IMR-90 (cell line): Measurements from ENCODE around the gene CUL4A. TPM values are rescaled to one million over a fixed set of nuclear protein-coding genes. Genes with fewer than 3 reads are reported as not detected.

ENCODE experiments used
- ATAC-seq: fragments of 200-7000 bp; cut with Tn5 transposase; 2 replicates; pipeline ENCODE4 v1.9.1; 2020; ENCODE audit warnings: low read depth, mild to moderate bottlenecking, moderate library complexity
- BruUV-seq: library from RNA; stranded (reverse); fragments of 400-500 nt; replicated peaks from 2 replicates; lab custom pipeline; 2021; lab: Mats Ljungman, UMichigan
- CTCF ChIA-PET: fragments of 300-600 bp; formaldehyde crosslinking; extraction: SDS; loops from one replicate; lab custom pipeline; 2021; ENCODE audit warnings: antibody characterized with exemption; lab: Yijun Ruan, JAX
- POLR2A ChIA-PET: fragments of 300-600 bp; sonication (Branson Sonifier 250); formaldehyde crosslinking; loops from one replicate; lab custom pipeline; 2022; ENCODE audit warnings: antibody characterized with exemption; ENCODE audit not compliant: unreplicated experiment; lab: Charles Lee
- DNase-seq: peaks from one replicate; pipeline ENCODE4 v3.0.0; 2013
- H2AFZ ChIP-seq: replicated peaks from 2 replicates; pipeline ENCODE3; 2013; ENCODE audit warnings: low read length, mild to moderate bottlenecking; ENCODE audit not compliant: poor library complexity
- H2AK5ac ChIP-seq: 2 replicates; pipeline ENCODE4 v1.6.1; 2013; ENCODE audit warnings: low read depth, low read length, inconsistent platforms
- H2AK9ac ChIP-seq: replicated peaks from 2 replicates; pipeline ENCODE3; 2013; ENCODE audit warnings: mild to moderate bottlenecking, low read depth, low read length, moderate library complexity; ENCODE audit not compliant: poor library complexity
- H2BK120ac ChIP-seq: 2 replicates; pipeline ENCODE4 v1.6.1; 2013; ENCODE audit warnings: low read depth, low read length, inconsistent platforms
- H2BK15ac ChIP-seq: 3 replicates; pipeline ENCODE4 v1.6.1; 2013; ENCODE audit warnings: low read depth, low read length, inconsistent platforms
- H2BK20ac ChIP-seq: 2 replicates; pipeline ENCODE4 v1.6.1; 2013; ENCODE audit warnings: low read depth, mild to moderate bottlenecking, inconsistent platforms, low read length, moderate library complexity
- H2BK5ac ChIP-seq: 2 replicates; pipeline ENCODE4 v1.6.1; 2013; ENCODE audit warnings: mild to moderate bottlenecking, low read depth, low read length, inconsistent platforms; ENCODE audit not compliant: poor library complexity, severe bottlenecking
- H3K14ac ChIP-seq: replicated peaks from 2 replicates; pipeline ENCODE4 v1.6.1; 2013; ENCODE audit warnings: low read depth, low read length, inconsistent platforms
- H3K18ac ChIP-seq: 2 replicates; pipeline ENCODE4 v1.6.1; 2013; ENCODE audit warnings: low read depth, low read length, control low read depth
- H3K23ac ChIP-seq: 2 replicates; pipeline ENCODE4 v1.6.1; 2013; ENCODE audit warnings: low read depth, low read length, inconsistent platforms
- H3K27ac ChIP-seq: 2 replicates; pipeline ENCODE4 v1.5.1; 2013; ENCODE audit warnings: mild to moderate bottlenecking, control low read depth, low read length; ENCODE audit not compliant: insufficient read depth
- H3K27me3 ChIP-seq: 2 replicates; pipeline ENCODE4 v1.6.1; 2013; ENCODE audit warnings: low read length; ENCODE audit not compliant: control insufficient read depth, insufficient read depth
- H3K36me3 ChIP-seq: 2 replicates; pipeline ENCODE4 v1.6.1; 2013; ENCODE audit warnings: low read length, mixed read lengths; ENCODE audit not compliant: control insufficient read depth, insufficient read depth
- H3K4ac ChIP-seq: 2 replicates; pipeline ENCODE4 v1.6.1; 2013; ENCODE audit warnings: low read depth, low read length, inconsistent platforms
- H3K4me1 ChIP-seq: 2 replicates; pipeline ENCODE4 v1.6.1; 2013; ENCODE audit warnings: low read length, mixed read lengths; ENCODE audit not compliant: control insufficient read depth, insufficient read depth
- H3K4me2 ChIP-seq: 2 replicates; pipeline ENCODE4 v1.6.1; 2013; ENCODE audit warnings: low read depth, mild to moderate bottlenecking, control low read depth, low read length, moderate library complexity
- H3K4me3 ChIP-seq: 2 replicates; pipeline ENCODE4 v1.5.1; 2013; ENCODE audit warnings: low read depth, mild to moderate bottlenecking, control low read depth, low read length, moderate library complexity; ENCODE audit not compliant: insufficient read depth
- H3K56ac ChIP-seq: 2 replicates; pipeline ENCODE4 v1.6.1; 2013; ENCODE audit warnings: low read length, inconsistent platforms; ENCODE audit not compliant: insufficient read depth; ENCODE audit errors: extremely low read depth
- H3K79me1 ChIP-seq, 2 experiments: 2 replicates each; pipeline ENCODE4 v1.6.1; 2013; ENCODE audit warnings: low read length in 2 of 2, inconsistent platforms in 1 of 2, low read depth in 1 of 2
- H3K9ac ChIP-seq: 2 replicates; pipeline ENCODE4 v1.6.1; 2013; ENCODE audit warnings: low read depth, low read length, control low read depth
- H3K9me1 ChIP-seq: 2 replicates; pipeline ENCODE4 v1.6.1; 2013; ENCODE audit warnings: low read length, inconsistent platforms; ENCODE audit not compliant: insufficient read depth
- H3K9me3 ChIP-seq: 2 replicates; pipeline ENCODE4 v1.6.1; 2013; ENCODE audit warnings: low read length; ENCODE audit not compliant: control insufficient read depth, insufficient read depth
- H4K20me1 ChIP-seq: 2 replicates; pipeline ENCODE4 v1.6.1; 2013; ENCODE audit warnings: low read length, inconsistent platforms; ENCODE audit not compliant: insufficient read depth
- H4K5ac ChIP-seq: 2 replicates; pipeline ENCODE4 v1.6.1; 2013; ENCODE audit warnings: mild to moderate bottlenecking, low read depth, low read length, control low read depth
- H4K8ac ChIP-seq, 2 experiments: 2 replicates each; pipeline ENCODE4 v1.6.1; 2013; ENCODE audit warnings: low read depth in 2 of 2, low read length in 2 of 2, control low read depth in 1 of 2, inconsistent platforms in 1 of 2
- H4K91ac ChIP-seq: 2 replicates; pipeline ENCODE4 v1.6.1; 2013; ENCODE audit warnings: low read depth, low read length, inconsistent platforms; ENCODE audit not compliant: insufficient read depth
- BHLHE40 ChIP-seq: fragments of 150-350 bp; IDR thresholded peaks from 2 replicates; pipeline ENCODE4 v1.6.1; 2016; ENCODE audit warnings: mild to moderate bottlenecking, low read depth, low read length
- CHD1 ChIP-seq: IDR thresholded peaks from 2 replicates; pipeline ENCODE4 v1.6.1; 2012; ENCODE audit warnings: low read depth, low read length, improper control_type of control experiment
- CTCF ChIP-seq: conservative IDR thresholded peaks from 2 replicates; pipeline ENCODE4 v1.5.1; 2012; ENCODE audit warnings: mild to moderate bottlenecking, low read depth, low read length, improper control_type of control experiment
- ELK1 ChIP-seq: fragments of 150-350 bp; IDR thresholded peaks from 2 replicates; pipeline ENCODE4 v1.6.1; 2016; ENCODE audit warnings: low read depth, mild to moderate bottlenecking, low read length, moderate library complexity, borderline replicate concordance
- FOS ChIP-seq: fragments of 150-350 bp; IDR thresholded peaks from 2 replicates; pipeline ENCODE4 v1.6.1; 2016; ENCODE audit warnings: low read depth, low read length
- MAFK ChIP-seq: IDR thresholded peaks from 2 replicates; pipeline ENCODE4 v1.6.1; 2012; ENCODE audit warnings: low read depth, low read length, improper control_type of control experiment
- MAZ ChIP-seq: IDR thresholded peaks from 2 replicates; pipeline ENCODE4 v1.6.1; 2012; ENCODE audit warnings: low read depth, mild to moderate bottlenecking, low read length, improper control_type of control experiment, moderate library complexity, borderline replicate concordance
- MXI1 ChIP-seq: IDR thresholded peaks from 2 replicates; pipeline ENCODE4 v1.6.1; 2012; ENCODE audit warnings: low read depth, mild to moderate bottlenecking, low read length, moderate library complexity, borderline replicate concordance
- NFE2L2 ChIP-seq: fragments of 150-350 bp; IDR thresholded peaks from 2 replicates; pipeline ENCODE4 v1.6.1; 2016; ENCODE audit warnings: low read depth, mild to moderate bottlenecking, low read length
- RAD21 ChIP-seq: IDR thresholded peaks from 2 replicates; pipeline ENCODE4 v1.6.1; 2012; ENCODE audit warnings: low read length, improper control_type of control experiment
- RCOR1 ChIP-seq: IDR thresholded peaks from 2 replicates; pipeline ENCODE4 v1.6.1; 2012; ENCODE audit warnings: mild to moderate bottlenecking, low read length, improper control_type of control experiment; ENCODE audit not compliant: insufficient replicate concordance
- RFX5 ChIP-seq: IDR thresholded peaks from 2 replicates; pipeline ENCODE4 v1.8.0; 2012; ENCODE audit warnings: low read depth, mild to moderate bottlenecking, low read length, moderate library complexity
- SMC3 ChIP-seq: fragments of 150-350 bp; IDR thresholded peaks from 2 replicates; pipeline ENCODE4 v1.6.1; 2016; ENCODE audit warnings: low read depth, mild to moderate bottlenecking, antibody characterized with exemption, low read length, moderate library complexity
- USF2 ChIP-seq: fragments of 150-350 bp; IDR thresholded peaks from 2 replicates; pipeline ENCODE4 v1.6.1; 2017; ENCODE audit warnings: mild to moderate bottlenecking, antibody characterized with exemption, low read length, low read depth
- WGBS, 2 experiments: methylation state at CpG; one replicate each; pipeline versions ENCODE4 v1.1.5 to v1.1.7; 2013; ENCODE audit warnings: missing lambda C conversion rate in 2 of 2; ENCODE audit not compliant: insufficient read length in 1 of 2; ENCODE audit errors: extremely low coverage in 2 of 2; 5-methylcytosine and 5-hydroxymethylcytosine counted together
- dilution Hi-C: fragments of 300-500 bp; cut with HindIII; formaldehyde crosslinking; loops from one replicate; pipeline ENCODE4 v1.14.3; 2018; ENCODE audit warnings: low sequenced_read_pairs; ENCODE audit not compliant: unreplicated experiment
- in situ Hi-C: fragments of 300-500 bp; cut with MboI; formaldehyde crosslinking; loops from 3 replicates; pipeline ENCODE4 v1.14.3; 2019; ENCODE audit warnings: low sequenced_read_pairs, inconsistent platforms, mixed read lengths
- intact Hi-C: fragments of 100-400 bp; cut with micrococcal nuclease; formaldehyde crosslinking; loops from 2 replicates; pipeline ENCODE4 v1.10.0; 2022
- polyA plus RNA-seq, 3 experiments: library from polyadenylated mRNA; depleted of rRNA; stranded (reverse); fragments of >200 nt; gene quantifications; 2 replicates each; pipeline ENCODE4 v1.2.3, GENCODE V29; 2012; ENCODE audit warnings: low replicate concordance in 1 of 3
- total RNA-seq: library from RNA; depleted of rRNA; stranded (reverse); fragments of >200 nt; gene quantifications from 2 replicates; pipeline ENCODE4 v1.2.3, GENCODE V29; 2012

CUL4A gene
- total and polyA plus RNA-seq, 2 of the 4 experiments (the other 2 are of a cell fraction): 86.0 to 146 TPM

GRCh38 chr13:113272031-113272430 is 62.6 kb downstream of the CUL4A start:
- Histone ChIP-seq H2BK5ac (no peak overlapping the region), H3K36me3 (no peaks in the 10 kb centered on the region; the same call in 1 of the 2 replicates), H2BK15ac (no peak overlapping the region), H3K27me3 (no peaks in the 10 kb centered on the region), H4K8ac (no peak overlapping the region), H3K9me1 (no peaks in the 10 kb centered on the region), H3K79me1 (no peaks in the 10 kb centered on the region; a peak in 1 of 4 replicates), H3K4me2 (no peak overlapping the region), H2BK20ac (no peak overlapping the region), H3K23ac (no peak overlapping the region), H2AFZ (no peak overlapping the region), H3K27ac (no peak overlapping the region), H2AK5ac (no peak overlapping the region), H2BK120ac (no peak overlapping the region), H3K18ac (no peak overlapping the region), H3K4me3 (no peak overlapping the region), H3K14ac (no peak overlapping the region), H3K9ac (no peak overlapping the region), H4K20me1 (no peaks in the 10 kb centered on the region), H3K4me1 (peaks cover 3% of the 10 kb centered on the region), H2AK9ac (no peak overlapping the region), H3K56ac (no peak overlapping the region), H4K91ac (no peak overlapping the region), H3K4ac (no peak overlapping the region), H4K5ac (no peak overlapping the region), H3K9me3 (no peaks in the 10 kb centered on the region)
- intact Hi-C loops: no loop called here
- DNase-seq (no peak), ATAC-seq (no peak)
- POLR2A ChIA-PET: no interaction called here
- in situ Hi-C loops: no loop called here
- WGBS, 2 experiments: 80% methylated on average over 1 of the region's 2 CpGs; no CpG with 5 or more reads in 1 of the 2 experiments
- BruUV-seq: no TSS peak
- dilution Hi-C loops: no loop called here
- CTCF ChIA-PET: no interaction called here
- TF ChIP-seq NFE2L2 (no peak), CTCF (no peak), ELK1 (no peak), MAFK (no peak), MAZ (no peak), RCOR1 (no peak), MXI1 (no peak), SMC3 (no peak), CHD1 (no peak), RFX5 (no peak), USF2 (no peak), BHLHE40 (no peak), FOS (no peak), RAD21 (no peak)
